ENCODE results near the gene LMAN2L.

LMAN2L gene

GRCh38 chr2:96756788-96757476 is 17.1 kb upstream of the LMAN2L start:
- Histone ChIP-seq H3K27me3 (ENCODE audit: insufficient read depth, poor library complexity, severe bottlenecking) (no peaks in the 10 kb centered on the region), H3K27ac (replicated peaks) (no peak overlapping the region), H3K4me3 (replicated peaks; ENCODE audit: insufficient read depth, low read length) (no peak overlapping the region)
- TF ChIP-seq POLR2AphosphoS5 (IDR thresholded peaks at IDR 0.05; ENCODE audit: low read depth) (no peak), REST (IDR thresholded peaks at IDR 0.05; ENCODE audit: insufficient replicate concordance, low read depth) (no peak)
- no peak for DNase-seq (ENCODE audit: low read depth in 1 of 2, low spot score in 1 of 2)

- DNase-seq (ENCODE audit: low read depth in 1 of 2, low spot score in 1 of 2) = no peak
- TF ChIP-seq SPI1 (IDR thresholded peaks at IDR 0.05; ENCODE audit: borderline replicate concordance, low read depth) (no peak), CTCF (IDR thresholded peaks at IDR 0.05; ENCODE audit: insufficient read depth, low read length) (no peak), REST (IDR thresholded peaks at IDR 0.05; ENCODE audit: insufficient replicate concordance, low read depth) (no peak), POLR2AphosphoS5 (IDR thresholded peaks at IDR 0.05; ENCODE audit: low read depth) (no peak), GABPA (IDR thresholded peaks at IDR 0.05; ENCODE audit: low read depth) (no peak)
- H3K4me3 ChIP-seq (replicated peaks; ENCODE audit: insufficient read depth, low read length) = no peak overlapping the region
- no peaks in the 10 kb centered on the region for H3K27me3 ChIP-seq (ENCODE audit: insufficient read depth, poor library complexity, severe bottlenecking)
- no peak overlapping the region for H3K27ac ChIP-seq (replicated peaks)
Observed at GRCh38 chr2:96754317-96754716, 14.5 kb upstream of the LMAN2L start.

GRCh38 chr2:96753661-96754282 is 13.9 kb upstream of the LMAN2L start:
- Histone ChIP-seq H3K27ac (replicated peaks) (no peak overlapping the region), H3K4me3 (replicated peaks; ENCODE audit: insufficient read depth, low read length) (no peak overlapping the region), H3K27me3 (ENCODE audit: insufficient read depth, poor library complexity, severe bottlenecking) (no peaks in the 10 kb centered on the region)
- no peak for DNase-seq (ENCODE audit: low read depth in 1 of 2, low spot score in 1 of 2)
- TF ChIP-seq GABPA (IDR thresholded peaks at IDR 0.05; ENCODE audit: low read depth) (no peak), CTCF (IDR thresholded peaks at IDR 0.05; ENCODE audit: insufficient read depth, low read length) (no peak), REST (IDR thresholded peaks at IDR 0.05; ENCODE audit: insufficient replicate concordance, low read depth) (no peak), POLR2AphosphoS5 (IDR thresholded peaks at IDR 0.05; ENCODE audit: low read depth) (no peak), SPI1 (IDR thresholded peaks at IDR 0.05; ENCODE audit: borderline replicate concordance, low read depth) (no peak)
